ENCODE results near the gene HACD1.
"Not testable (repeated sequence)": the region's sequence is repeated elsewhere in the genome, so short reads cannot be mapped to it uniquely, and the experiment has no call there.

HACD1 gene

GRCh38 chr10:17640331-17640816, 23.2 kb upstream of the HACD1 start:
- Histone ChIP-seq H3K36me3 (ENCODE audit: insufficient read depth, low read length) (no peaks in the 10 kb centered on the region), H3K9me3 (ENCODE audit: insufficient read depth, low read length, severe bottlenecking) (no peaks in the 10 kb centered on the region), H3K4me1 (ENCODE audit: insufficient read depth, low read length) (peaks cover 23% of the 10 kb centered on the region), H2AFZ (ENCODE audit: low read depth, low read length) (no peak overlapping the region), H4K20me1 (ENCODE audit: insufficient read depth, low read length) (0 out of 2 replicates have a peak, but pooled peaks cover 10% of the 10 kb centered on the region), H3K79me2 (ENCODE audit: insufficient read depth, low read length) (peaks cover 33% of the 10 kb centered on the region), H3K27me3 (ENCODE audit: insufficient read depth, low read length, poor library complexity) (no peaks in the 10 kb centered on the region), H3K9ac (ENCODE audit: low read depth, low read length) (no peak overlapping the region), H3K27ac (ENCODE audit: low read length) (no peak overlapping the region), H3K4me3 (ENCODE audit: low read depth in 1 of 2, low read length in 2 of 2) (no peak overlapping the region), H3K4me2 (ENCODE audit: insufficient read depth, low read length) (no peak overlapping the region)
- TF ChIP-seq CTCF (IDR thresholded peaks at IDR 0.05; ENCODE audit: borderline replicate concordance, extremely low read depth, low read length, poor library complexity, severe bottlenecking) = no peak
- TF ChIP-seq EZH2 (IDR thresholded peaks at IDR 0.05; ENCODE audit: borderline replicate concordance, low read depth, low read length, severe bottlenecking) = no peak
- DNase-seq (no peak), ATAC-seq (ENCODE audit: insufficient read depth, low read depth) (no peak)

- Histone ChIP-seq H3K4me1 (ENCODE audit: insufficient read depth, low read length) (peaks cover 14% of the 10 kb centered on the region), H3K27ac (ENCODE audit: low read length) (no peak overlapping the region), H2AFZ (ENCODE audit: low read depth, low read length) (no peak overlapping the region), H3K9me3 (ENCODE audit: insufficient read depth, low read length, severe bottlenecking) (no peaks in the 10 kb centered on the region), H3K4me2 (ENCODE audit: insufficient read depth, low read length) (no peak overlapping the region), H3K27me3 (ENCODE audit: insufficient read depth, low read length, poor library complexity) (no peaks in the 10 kb centered on the region), H4K20me1 (ENCODE audit: insufficient read depth, low read length) (0 out of 2 replicates have a peak, but pooled peaks cover 7% of the 10 kb centered on the region), H3K36me3 (ENCODE audit: insufficient read depth, low read length) (no peaks in the 10 kb centered on the region), H3K79me2 (ENCODE audit: insufficient read depth, low read length) (peaks cover 12% of the 10 kb centered on the region), H3K9ac (ENCODE audit: low read depth, low read length) (no peak overlapping the region), H3K4me3 (ENCODE audit: low read depth in 1 of 2, low read length in 2 of 2) (no peak overlapping the region)
- ATAC-seq (ENCODE audit: insufficient read depth, low read depth) (no peak), DNase-seq (no peak)
- TF ChIP-seq CTCF (IDR thresholded peaks at IDR 0.05; ENCODE audit: borderline replicate concordance, extremely low read depth, low read length, poor library complexity, severe bottlenecking) = no peak
- no peak for TF ChIP-seq EZH2 (IDR thresholded peaks at IDR 0.05; ENCODE audit: borderline replicate concordance, low read depth, low read length, severe bottlenecking)
Observed at GRCh38 chr10:17637869-17638268, 20.7 kb upstream of the HACD1 start.

GRCh38 chr10:17633353-17633752, 16.2 kb upstream of the HACD1 start:
- Histone ChIP-seq H3K9ac (ENCODE audit: low read depth, low read length) (no peak overlapping the region), H3K79me2 (ENCODE audit: insufficient read depth, low read length) (no peaks in the 10 kb centered on the region), H2AFZ (ENCODE audit: low read depth, low read length) (no peak overlapping the region), H3K4me3 (ENCODE audit: low read depth in 1 of 2, low read length in 2 of 2) (no peak overlapping the region), H3K27ac (ENCODE audit: low read length) (no peak overlapping the region), H3K4me2 (ENCODE audit: insufficient read depth, low read length) (no peak overlapping the region), H3K36me3 (ENCODE audit: insufficient read depth, low read length) (no peaks in the 10 kb centered on the region), H3K4me1 (ENCODE audit: insufficient read depth, low read length) (no peaks in the 10 kb centered on the region), H4K20me1 (ENCODE audit: insufficient read depth, low read length) (no peaks in the 10 kb centered on the region), H3K9me3 (ENCODE audit: insufficient read depth, low read length, severe bottlenecking) (no peaks in the 10 kb centered on the region), H3K27me3 (ENCODE audit: insufficient read depth, low read length, poor library complexity) (no peaks in the 10 kb centered on the region)
- TF ChIP-seq CTCF (IDR thresholded peaks at IDR 0.05; ENCODE audit: borderline replicate concordance, extremely low read depth, low read length, poor library complexity, severe bottlenecking) (no peak), EZH2 (IDR thresholded peaks at IDR 0.05; ENCODE audit: borderline replicate concordance, low read depth, low read length, severe bottlenecking) (no peak)
- DNase-seq (no peak), ATAC-seq (ENCODE audit: insufficient read depth, low read depth) (no peak)

- H3K4me3 ChIP-seq (ENCODE audit: low read depth in 1 of 2, low read length in 2 of 2); H3K36me3 ChIP-seq (ENCODE audit: insufficient read depth, low read length); H2AFZ ChIP-seq (ENCODE audit: low read depth, low read length); H3K4me2 ChIP-seq (ENCODE audit: insufficient read depth, low read length); H3K9ac ChIP-seq (ENCODE audit: low read depth, low read length); DNase-seq; H3K4me1 ChIP-seq (ENCODE audit: insufficient read depth, low read length); H3K79me2 ChIP-seq (ENCODE audit: insufficient read depth, low read length); H3K27ac ChIP-seq (ENCODE audit: low read length); H4K20me1 ChIP-seq (ENCODE audit: insufficient read depth, low read length); H3K27me3 ChIP-seq (ENCODE audit: insufficient read depth, low read length, poor library complexity); H3K9me3 ChIP-seq (ENCODE audit: insufficient read depth, low read length, severe bottlenecking); ATAC-seq (ENCODE audit: insufficient read depth, low read depth): not testable (repeated sequence)
Observed at GRCh38 chr10:17632590-17632989, 15.4 kb upstream of the HACD1 start.
